HG02588 (cell line): Measurements from ENCODE around the gene DYNC2I2.

Experiments
- ATAC-seq: cut with Tn5 transposase; IDR thresholded peaks from one replicate; pipeline ENCODE4 v1.9.1; 2021; ENCODE audit warnings: mild to moderate bottlenecking, moderate library complexity; ENCODE audit not compliant: unreplicated experiment

The DYNC2I2 gene

GRCh38 chr9:128636556-128637530 is 19.8 kb downstream of the DYNC2I2 start:
- no peak for ATAC-seq

- ATAC-seq, result no peak
These were observed 20.6 kb downstream of the DYNC2I2 start for GRCh38 chr9:128636024-128636390.

GRCh38 chr9:128635266-128636023 is 21.2 kb downstream of the DYNC2I2 start:
- no peak for ATAC-seq

DNA sequence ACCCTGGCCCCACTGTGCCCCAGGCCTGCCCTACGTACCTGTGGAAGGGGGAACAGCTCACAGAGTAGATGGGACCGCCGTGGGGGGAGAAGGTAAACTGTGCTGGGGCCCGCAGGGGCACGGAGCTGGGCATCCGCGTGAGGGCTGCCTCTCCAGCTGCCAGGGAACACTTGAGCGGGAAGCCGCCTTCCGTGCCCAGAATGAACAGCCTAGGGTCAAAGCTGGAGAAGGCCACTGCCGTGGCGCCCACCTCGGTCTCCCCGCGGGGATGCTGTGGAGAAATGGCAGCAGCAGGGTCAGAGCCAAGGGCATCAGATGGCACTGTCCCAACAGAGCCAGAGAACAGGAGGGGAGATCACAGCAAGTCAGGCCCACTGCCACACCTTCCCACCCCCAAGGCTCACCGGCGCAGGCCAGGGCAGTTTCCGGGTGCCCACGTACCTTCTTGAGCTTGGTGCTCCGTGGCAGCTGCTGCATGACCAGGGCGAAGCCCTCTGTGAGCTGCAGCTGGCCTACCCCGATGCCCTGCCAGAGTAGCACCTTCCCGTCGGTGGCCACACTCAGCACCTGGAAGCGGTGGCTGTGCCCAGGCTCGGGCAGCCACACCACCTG is 21.9 kb downstream of the DYNC2I2 start:
- no peak for ATAC-seq

DNA sequence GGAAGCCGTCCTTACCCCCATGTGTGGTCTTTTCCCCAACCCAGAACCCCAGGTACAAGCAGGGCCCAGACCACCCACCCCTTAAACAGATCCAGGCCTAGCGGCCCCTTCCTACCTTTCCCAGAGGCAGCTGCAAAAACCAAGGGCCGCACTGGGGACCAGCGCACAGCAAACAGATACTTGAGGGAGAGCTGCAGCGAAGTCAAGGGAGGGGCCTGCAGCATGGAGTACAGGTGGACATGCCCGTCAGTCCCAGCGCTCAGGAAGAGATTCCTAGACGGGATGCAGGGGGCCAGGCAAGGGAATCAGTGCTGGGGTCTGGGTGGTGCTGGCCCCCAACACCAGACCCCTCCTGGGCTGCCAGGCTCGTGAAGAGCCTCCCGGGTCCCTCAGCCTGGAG is 22.5 kb downstream of the DYNC2I2 start:
- ATAC-seq, result no peak

- ATAC-seq, result no peak
These were observed 23.0 kb downstream of the DYNC2I2 start for GRCh38 chr9:128633601-128634000.

- ATAC-seq, result no peak
These were observed 23.6 kb downstream of the DYNC2I2 start for GRCh38 chr9:128633057-128633456.

GRCh38 chr9:128632486-128632885 is 24.2 kb downstream of the DYNC2I2 start:
- no peak for ATAC-seq

GRCh38 chr9:128632066-128632465 is 24.6 kb downstream of the DYNC2I2 start:
- ATAC-seq, result no peak

- ATAC-seq, result no peak
These were observed 25.0 kb downstream of the DYNC2I2 start for GRCh38 chr9:128631636-128632035.

GRCh38 chr9:128629852-128630545 is 26.6 kb downstream of the DYNC2I2 start:
- ATAC-seq, result no peak

- no peak for ATAC-seq
These were observed 27.5 kb downstream of the DYNC2I2 start for GRCh38 chr9:128629136-128629535.

DNA sequence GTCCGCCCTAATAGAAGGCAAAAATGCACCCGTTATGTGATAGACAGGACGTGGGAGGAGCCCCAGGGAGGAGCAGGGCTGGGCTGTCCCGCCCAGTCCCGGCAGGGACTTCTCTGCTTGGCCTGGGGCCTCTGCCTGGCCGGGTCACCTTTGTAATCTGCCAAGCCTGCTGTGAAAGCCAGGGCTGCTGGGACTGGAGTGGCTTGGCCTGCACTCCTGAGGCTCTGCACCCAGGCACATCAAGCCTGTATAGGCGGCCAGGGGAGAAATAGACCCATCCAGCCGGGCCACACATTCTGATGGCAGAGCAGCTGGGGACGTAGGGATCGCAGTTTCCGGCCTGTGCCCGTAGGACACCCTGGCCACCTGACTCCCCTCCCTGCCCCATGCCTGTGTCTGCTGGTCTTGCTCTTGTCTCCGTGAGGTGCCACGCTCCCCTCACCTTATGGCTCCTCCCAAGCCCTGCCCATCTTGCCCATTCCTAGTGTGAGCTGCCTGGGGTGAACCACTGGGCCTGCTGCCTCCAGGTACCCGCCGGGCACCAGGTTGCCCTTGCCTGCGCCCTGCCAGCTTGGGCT is 28.1 kb downstream of the DYNC2I2 start:
- ATAC-seq, result no peak

- no peak for ATAC-seq
These were observed 28.7 kb downstream of the DYNC2I2 start for GRCh38 chr9:128627906-128628305.

DNA sequence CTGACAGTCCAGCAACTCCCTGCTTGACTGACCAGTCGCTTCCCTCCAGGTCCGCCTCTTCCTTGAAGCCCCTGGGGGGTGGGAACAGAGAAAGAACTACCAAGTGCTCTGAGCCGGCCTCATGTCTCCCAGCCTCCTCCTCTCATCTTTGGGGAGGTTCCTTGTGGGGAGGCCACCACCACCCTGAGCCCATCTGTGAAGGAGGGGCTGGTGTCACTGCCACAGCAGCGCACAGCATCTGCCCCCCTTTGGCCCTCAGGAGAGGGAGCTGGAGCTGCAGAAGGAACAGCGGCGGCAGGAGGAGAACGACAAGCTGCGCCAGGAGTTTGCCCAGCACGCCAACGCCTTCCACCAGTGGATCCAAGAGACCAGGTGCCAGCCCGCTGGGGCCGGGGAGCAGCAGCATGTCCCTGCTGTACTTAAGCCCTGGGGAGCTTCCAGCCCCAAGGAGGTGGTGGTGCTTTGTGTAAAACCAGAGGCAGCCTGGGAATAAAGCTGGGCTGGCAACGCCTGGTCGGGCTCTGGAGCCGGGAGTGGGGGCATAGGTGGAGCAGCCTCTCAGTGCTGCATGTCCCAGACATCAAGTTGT is 29.4 kb downstream of the DYNC2I2 start:
- no peak for ATAC-seq

- no peak for ATAC-seq
These were observed 30.5 kb downstream of the DYNC2I2 start for GRCh38 chr9:128626181-128626580.

DNA sequence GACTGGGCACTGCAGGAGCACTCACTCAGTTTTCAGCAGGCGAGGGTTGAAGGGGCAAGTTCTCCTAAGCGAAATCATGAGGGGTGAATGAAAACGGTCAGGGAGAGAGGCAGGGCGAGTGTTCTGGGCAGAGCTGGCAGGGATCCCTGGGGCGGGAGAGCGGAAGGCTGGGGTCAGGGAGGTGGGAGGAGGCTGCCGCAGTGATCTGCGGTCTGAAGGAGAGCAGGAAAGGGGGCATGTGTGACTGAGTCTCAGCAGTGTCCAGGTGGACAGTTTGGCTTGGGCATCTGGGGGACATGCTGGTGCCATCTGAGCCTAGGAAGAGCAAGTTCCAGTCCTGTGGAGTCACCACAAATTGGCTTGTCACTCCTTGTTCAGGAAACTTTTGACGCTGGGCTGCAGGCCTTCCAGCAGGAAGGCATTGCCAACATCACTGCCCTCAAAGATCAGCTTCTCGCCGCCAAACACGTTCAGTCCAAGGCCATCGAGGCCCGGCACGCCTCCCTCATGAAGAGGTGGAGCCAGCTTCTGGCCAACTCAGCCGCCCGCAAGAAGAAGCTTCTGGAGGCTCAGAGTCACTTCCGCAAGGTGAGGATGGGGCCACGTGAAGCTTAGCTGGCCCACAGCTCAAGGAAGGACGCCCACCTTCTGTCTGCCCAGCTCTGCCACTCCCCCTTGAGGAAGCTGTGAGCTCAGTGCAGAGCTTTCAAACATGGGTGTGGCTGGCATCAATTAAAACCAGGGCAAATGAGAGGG is 31.1 kb downstream of the DYNC2I2 start:
- no peak for ATAC-seq

DNA sequence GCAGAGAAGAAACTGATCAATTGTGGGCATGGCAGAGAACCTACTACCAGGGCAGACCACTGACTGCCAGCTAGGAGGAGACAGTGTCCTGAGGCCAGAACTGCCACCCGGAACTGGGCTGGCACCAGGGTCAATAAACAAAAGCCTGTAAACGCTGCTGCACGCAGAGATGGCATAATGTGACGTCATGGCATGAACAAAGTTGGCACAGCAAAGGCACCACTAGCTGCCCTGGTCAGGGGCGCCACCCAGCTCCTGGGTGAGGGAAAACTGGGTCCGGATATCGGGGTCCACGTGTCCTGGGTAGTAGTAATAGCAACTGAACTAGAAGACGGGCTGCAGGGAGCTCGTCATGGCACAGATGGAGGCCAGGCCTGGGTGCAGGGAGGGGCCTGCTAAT is 32.1 kb downstream of the DYNC2I2 start:
- ATAC-seq, result no peak

DNA sequence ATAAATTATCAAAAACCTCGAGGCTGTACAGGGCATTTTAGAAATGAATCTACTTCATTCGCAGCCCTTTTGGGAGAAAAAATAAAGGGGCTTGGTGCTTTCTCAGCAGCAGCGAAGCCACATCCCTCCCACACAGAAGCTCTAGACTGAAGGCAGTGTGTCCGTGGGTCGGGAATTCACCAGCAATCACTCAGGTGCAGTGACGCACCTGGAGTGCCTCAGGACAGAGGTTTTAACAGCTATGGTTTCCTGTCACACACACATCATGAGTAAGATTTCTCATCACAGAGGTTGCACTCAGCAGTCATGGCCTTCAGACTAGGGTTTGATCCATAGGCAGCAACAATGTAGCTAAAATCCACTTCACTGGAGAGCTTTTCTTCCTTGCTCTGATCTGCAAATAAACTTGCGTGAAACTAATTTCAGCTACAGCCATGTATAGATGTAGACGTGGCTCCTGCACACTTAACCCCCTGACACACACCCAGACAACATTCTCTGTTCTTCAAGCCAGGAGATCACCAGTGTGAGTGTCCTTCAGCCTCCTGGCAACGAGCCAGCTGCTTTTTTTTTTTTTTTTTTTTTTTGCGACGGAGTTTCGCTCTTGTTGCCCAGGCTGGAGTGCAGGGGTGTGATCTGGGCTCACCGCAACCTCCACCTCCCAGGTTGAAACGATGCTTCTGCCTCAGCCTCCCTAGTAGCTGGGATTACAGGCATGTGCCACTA is 34.8 kb downstream of the DYNC2I2 start:
- no peak for ATAC-seq
